Neutrophil (primary cell): ENCODE measurements around the gene FOXP3.

Source experiments
- H3K27ac ChIP-seq: fragments of 200-600 bp; sonication (generic); 2 replicates; pipeline ENCODE4 v1.5.1; 2016; ENCODE audit warnings: mild to moderate bottlenecking, moderate library complexity
- H3K27me3 ChIP-seq: fragments of 200-600 bp; sonication (generic); 2 replicates; pipeline ENCODE4 v1.6.0; 2016; ENCODE audit warnings: mild to moderate bottlenecking
- H3K36me3 ChIP-seq: fragments of 200-600 bp; sonication (generic); 2 replicates; pipeline ENCODE4 v1.5.1; 2017
- H3K4me1 ChIP-seq, 2 experiments: fragments of 200-600 bp in 1 of 2; sonication (generic) in 1 of 2; 1 replicate in 1 of 2; 2 replicates in 1 of 2; pipeline versions ENCODE4 v1.5.1 to v1.6.1; 2013 to 2016; ENCODE audit warnings: low read depth in 1 of 2, low read length in 1 of 2, mild to moderate bottlenecking in 1 of 2, moderate library complexity in 1 of 2; ENCODE audit not compliant: control insufficient read depth in 1 of 2, insufficient read depth in 1 of 2
- H3K4me3 ChIP-seq, 2 experiments: fragments of 200-600 bp in 1 of 2; sonication (generic) in 1 of 2; 1 replicate in 1 of 2; 2 replicates in 1 of 2; pipeline ENCODE4 v1.5.1; 2013 to 2016; ENCODE audit warnings: low read depth in 1 of 2, low read length in 1 of 2, mild to moderate bottlenecking in 1 of 2, moderate library complexity in 1 of 2
- H3K9me3 ChIP-seq: fragments of 200-600 bp; sonication (generic); 2 replicates; pipeline ENCODE4 v1.5.1; 2016
- CTCF ChIP-seq: fragments of 200-600 bp; sonication (generic); IDR thresholded peaks from 2 replicates; pipeline ENCODE4 v1.5.1; 2016; ENCODE audit warnings: antibody characterized with exemption

Gene FOXP3

GRCh38 chrX:49287665-49288064, 23.2 kb upstream of the FOXP3 start:
- H3K27ac ChIP-seq, result no peak overlapping the region
- H3K9me3 ChIP-seq, result no peaks in the 10 kb centered on the region
- H3K4me1 ChIP-seq, result no peaks in the 10 kb centered on the region
- no peak overlapping the region for H3K4me3 ChIP-seq
- H3K36me3 ChIP-seq, result peaks cover 5% of the 10 kb centered on the region
- no peak for TF ChIP-seq CTCF
- no peaks in the 10 kb centered on the region for H3K27me3 ChIP-seq

- H3K36me3 ChIP-seq, result peaks cover 5% of the 10 kb centered on the region
- H3K9me3 ChIP-seq, result no peaks in the 10 kb centered on the region
- no peaks in the 10 kb centered on the region for H3K4me1 ChIP-seq
- no peak overlapping the region for H3K27ac ChIP-seq
- H3K4me3 ChIP-seq, result no peak overlapping the region
- H3K27me3 ChIP-seq, result no peaks in the 10 kb centered on the region
- no peak for TF ChIP-seq CTCF
Measured at GRCh38 chrX:49286581-49286980, 22.1 kb upstream of the FOXP3 start.

GRCh38 chrX:49286136-49286535, 21.6 kb upstream of the FOXP3 start:
- no peak for TF ChIP-seq CTCF
- H3K27ac ChIP-seq, result no peak overlapping the region
- no peaks in the 10 kb centered on the region for H3K4me1 ChIP-seq
- no peaks in the 10 kb centered on the region for H3K9me3 ChIP-seq
- no peak overlapping the region for H3K4me3 ChIP-seq
- no peaks in the 10 kb centered on the region for H3K27me3 ChIP-seq
- peaks cover 5% of the 10 kb centered on the region for H3K36me3 ChIP-seq

GRCh38 chrX:49284212-49284611, 19.7 kb upstream of the FOXP3 start:
- no peak for TF ChIP-seq CTCF
- Histone ChIP-seq H3K36me3 (peaks cover 5% of the 10 kb centered on the region), H3K4me3 (no peak overlapping the region), H3K27ac (no peak overlapping the region), H3K27me3 (no peaks in the 10 kb centered on the region), H3K9me3 (no peaks in the 10 kb centered on the region), H3K4me1 (no peaks in the 10 kb centered on the region)

- no peak for TF ChIP-seq CTCF
- Histone ChIP-seq H3K4me1 (no peaks in the 10 kb centered on the region), H3K27ac (no peak overlapping the region), H3K4me3 (no peak overlapping the region), H3K27me3 (no peaks in the 10 kb centered on the region), H3K9me3 (no peaks in the 10 kb centered on the region), H3K36me3 (peaks cover 5% of the 10 kb centered on the region)
Measured at GRCh38 chrX:49282647-49283011, 18.1 kb upstream of the FOXP3 start.

- peaks cover 0 to 3% of the 10 kb centered on the region in 2 experiments for H3K4me1 ChIP-seq
- H3K36me3 ChIP-seq, result no peaks in the 10 kb centered on the region
- no peak overlapping the region for H3K27ac ChIP-seq
- no peak for TF ChIP-seq CTCF
- H3K9me3 ChIP-seq, result no peaks in the 10 kb centered on the region
- H3K27me3 ChIP-seq, result no peaks in the 10 kb centered on the region
- H3K4me3 ChIP-seq, result no peak overlapping the region
Measured at GRCh38 chrX:49278081-49278480, 13.6 kb upstream of the FOXP3 start.
